ENCODE measurements around the gene IFT22. TPM values are rescaled to one million over a fixed set of nuclear protein-coding genes. Genes with fewer than 3 reads are reported as not detected.
"Not testable (repeated sequence)": the region's sequence is repeated elsewhere in the genome, so short reads cannot be mapped to it uniquely, and the experiment has no call there.

IFT22 gene
- polyA plus RNA-seq, 10 donors: 24.0 to 36.0 (median 25.7) TPM

- DNase-seq: no peak
Measured at GRCh38 chr7:101285171-101285570, 36.4 kb downstream of the IFT22 start.

- DNase-seq: not testable (repeated sequence)
Measured at GRCh38 chr7:101280912-101281311, 40.7 kb downstream of the IFT22 start.

GRCh38 chr7:101278461-101279292 is 42.9 kb downstream of the IFT22 start:
- no peak for DNase-seq

- DNase-seq: no peak
Measured at GRCh38 chr7:101277155-101277554, 44.5 kb downstream of the IFT22 start.

GRCh38 chr7:101273206-101273605 is 48.4 kb downstream of the IFT22 start:
- DNase-seq: no peak

- DNase-seq: no peak
Measured at GRCh38 chr7:101271021-101271420, 50.6 kb downstream of the IFT22 start.

GRCh38 chr7:101269664-101270063 is 51.9 kb downstream of the IFT22 start:
- DNase-seq: no peak

GRCh38 chr7:101265622-101266516 is 55.7 kb downstream of the IFT22 start:
- DNase-seq: no peak

- DNase-seq: not testable (repeated sequence)
Measured at GRCh38 chr7:101264102-101264706, 57.4 kb downstream of the IFT22 start.

Other genes with a start within 250 kb of the IFT22 start
- 10 to 100 TPM in 2 of 10 donors, 1 to 10 TPM in 8; 5.7 to 11.5 (median 8.8) TPM for gene TRIM56, start 236.3 kb downstream of the IFT22 start, polyA plus RNA-seq (ENCODE audit: insufficient read length in 10 of 10)
- gene SERPINE1, start 194.7 kb downstream of the IFT22 start, polyA plus RNA-seq (ENCODE audit: insufficient read length in 10 of 10): 1 to 10 TPM; 1.9 to 5.2 (median 4.6) TPM
- gene AP1S1, start 167.3 kb downstream of the IFT22 start, polyA plus RNA-seq (ENCODE audit: insufficient read length in 10 of 10): 10 to 100 TPM; 17.0 to 43.3 (median 22.1) TPM
- gene VGF, start 156.2 kb downstream of the IFT22 start, polyA plus RNA-seq (ENCODE audit: insufficient read length in 10 of 10): not detected
- gene NAT16, start 141.5 kb downstream of the IFT22 start, polyA plus RNA-seq (ENCODE audit: insufficient read length in 10 of 10): not detected
- gene MOGAT3, start 120.8 kb downstream of the IFT22 start, polyA plus RNA-seq (ENCODE audit: insufficient read length in 10 of 10): under 1 TPM in 2 of 10 donors, not detected in 8; 0.16 to 0.25 TPM
- 10 to 100 TPM; 37.4 to 72.9 (median 46.4) TPM for gene PLOD3, start 104.2 kb downstream of the IFT22 start, polyA plus RNA-seq (ENCODE audit: insufficient read length in 10 of 10)
- gene ZNHIT1, start 103.6 kb downstream of the IFT22 start, polyA plus RNA-seq (ENCODE audit: insufficient read length in 10 of 10): 10 to 100 TPM; 35.6 to 53.8 (median 41.2) TPM
- gene CLDN15, start 84.0 kb downstream of the IFT22 start, polyA plus RNA-seq (ENCODE audit: insufficient read length in 10 of 10): 1 to 10 TPM; 4.3 to 8.7 (median 6.2) TPM
- gene FIS1, start 76.7 kb downstream of the IFT22 start, polyA plus RNA-seq (ENCODE audit: insufficient read length in 10 of 10): 100 to 1,000 TPM in 9 of 10 donors, 10 to 100 TPM in 1; 99.3 to 141 (median 119) TPM
- 1 to 10 TPM in 7 of 10 donors, under 1 TPM in 3; 0.50 to 9.9 (median 1.2) TPM for gene COL26A1, start 41.1 kb upstream of the IFT22 start, polyA plus RNA-seq (ENCODE audit: insufficient read length in 10 of 10)

Measured in muscle of back (tissue), 11 donors.